VCaP (cell line): ENCODE results near the gene ALG1.
A peak's percentile ranks its signal among the peaks of the same experiment; 100 is the strongest.
"Not testable (repeated sequence)": the region's sequence is repeated elsewhere in the genome, so short reads cannot be mapped to it uniquely, and the experiment has no call there.

Experiments used
- H3K27ac ChIP-seq: fragments of 450-650 bp; 2 replicates; pipeline ENCODE4 v1.5.1; 2017
- TF ChIP-seq, protein P1 (sequence below): fragments of 450-650 bp; conservative IDR thresholded peaks from 2 replicates; pipeline ENCODE4 v1.5.1; 2017; ENCODE audit warnings: mild to moderate bottlenecking, moderate library complexity

Gene ALG1

DNA sequence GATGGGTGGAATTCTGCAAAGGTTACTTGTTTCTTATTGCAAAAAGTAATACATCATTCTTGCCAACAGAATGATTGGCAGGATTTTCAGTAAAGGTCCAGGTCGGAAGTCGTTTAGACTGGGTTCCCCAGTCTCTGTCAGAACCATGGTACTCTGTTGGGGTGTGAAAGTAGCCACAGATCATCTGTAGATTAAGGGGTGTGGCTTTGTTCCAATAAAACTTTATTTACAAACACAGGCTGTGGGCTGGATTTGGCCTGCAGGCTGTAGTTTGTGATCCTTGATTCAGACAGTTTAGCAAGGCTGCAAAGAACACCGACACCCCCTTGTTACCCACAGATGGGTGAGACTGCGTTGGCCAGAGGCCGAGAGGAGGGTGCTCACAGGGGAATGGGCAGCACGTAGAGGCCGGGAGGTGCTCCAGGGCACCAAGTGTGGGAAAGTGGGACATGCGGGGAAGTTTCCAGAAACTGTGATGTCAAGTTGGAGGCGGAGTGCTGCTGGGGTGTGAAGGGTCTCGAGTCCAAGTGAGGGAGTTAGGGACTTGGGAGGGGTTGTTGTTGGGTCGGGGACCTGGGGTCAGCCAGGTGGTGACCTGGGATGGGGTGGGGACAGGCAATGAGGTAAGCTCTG lies 12.6 kb downstream of the ALG1 start:
- H3K27ac ChIP-seq: not testable (repeated sequence)

DNA sequence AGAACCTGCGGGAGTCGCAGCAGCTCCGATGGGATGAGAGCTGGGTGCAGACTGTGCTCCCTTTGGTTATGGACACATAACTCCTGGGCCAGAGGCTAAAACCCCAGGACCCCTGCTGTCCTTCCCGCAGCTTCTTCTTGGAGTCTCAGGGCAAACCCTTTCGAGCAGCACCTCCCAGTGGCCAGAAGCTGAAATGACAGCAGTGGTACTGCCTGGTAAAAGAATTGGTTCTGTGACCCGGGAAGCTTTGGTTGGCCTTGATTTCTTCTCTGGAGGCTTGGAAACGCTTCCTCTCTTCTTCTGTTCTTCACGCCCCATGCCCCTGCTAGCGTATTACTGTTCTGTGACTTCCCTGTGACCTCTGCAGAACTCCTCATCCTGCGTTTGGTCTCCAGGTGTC lies 13.2 kb downstream of the ALG1 start:
- TF ChIP-seq, protein P1, sequence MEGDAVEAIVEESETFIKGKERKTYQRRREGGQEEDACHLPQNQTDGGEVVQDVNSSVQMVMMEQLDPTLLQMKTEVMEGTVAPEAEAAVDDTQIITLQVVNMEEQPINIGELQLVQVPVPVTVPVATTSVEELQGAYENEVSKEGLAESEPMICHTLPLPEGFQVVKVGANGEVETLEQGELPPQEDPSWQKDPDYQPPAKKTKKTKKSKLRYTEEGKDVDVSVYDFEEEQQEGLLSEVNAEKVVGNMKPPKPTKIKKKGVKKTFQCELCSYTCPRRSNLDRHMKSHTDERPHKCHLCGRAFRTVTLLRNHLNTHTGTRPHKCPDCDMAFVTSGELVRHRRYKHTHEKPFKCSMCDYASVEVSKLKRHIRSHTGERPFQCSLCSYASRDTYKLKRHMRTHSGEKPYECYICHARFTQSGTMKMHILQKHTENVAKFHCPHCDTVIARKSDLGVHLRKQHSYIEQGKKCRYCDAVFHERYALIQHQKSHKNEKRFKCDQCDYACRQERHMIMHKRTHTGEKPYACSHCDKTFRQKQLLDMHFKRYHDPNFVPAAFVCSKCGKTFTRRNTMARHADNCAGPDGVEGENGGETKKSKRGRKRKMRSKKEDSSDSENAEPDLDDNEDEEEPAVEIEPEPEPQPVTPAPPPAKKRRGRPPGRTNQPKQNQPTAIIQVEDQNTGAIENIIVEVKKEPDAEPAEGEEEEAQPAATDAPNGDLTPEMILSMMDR: peak; percentile 69
- not testable (repeated sequence) for H3K27ac ChIP-seq

DNA sequence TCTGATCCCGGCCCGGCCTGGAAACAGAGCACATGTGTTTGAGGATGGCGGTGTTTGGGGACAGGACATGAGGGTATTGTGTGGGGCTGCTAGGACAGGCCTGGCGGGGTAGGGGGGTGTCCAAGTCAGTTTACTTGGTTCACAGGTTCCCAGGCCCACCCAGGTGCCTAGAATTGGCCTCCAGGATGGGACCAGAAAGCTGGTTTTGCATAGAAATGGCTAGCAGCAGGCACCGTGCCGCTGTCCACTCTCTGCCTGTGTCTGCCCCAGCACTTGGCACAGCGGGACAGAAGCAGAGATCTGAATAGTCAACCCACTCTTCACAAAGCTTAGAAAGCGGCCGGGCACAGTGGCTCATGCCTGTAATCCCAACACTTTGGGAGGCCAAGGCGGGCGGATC lies 14.1 kb downstream of the ALG1 start:
- H3K27ac ChIP-seq: not testable (repeated sequence)

DNA sequence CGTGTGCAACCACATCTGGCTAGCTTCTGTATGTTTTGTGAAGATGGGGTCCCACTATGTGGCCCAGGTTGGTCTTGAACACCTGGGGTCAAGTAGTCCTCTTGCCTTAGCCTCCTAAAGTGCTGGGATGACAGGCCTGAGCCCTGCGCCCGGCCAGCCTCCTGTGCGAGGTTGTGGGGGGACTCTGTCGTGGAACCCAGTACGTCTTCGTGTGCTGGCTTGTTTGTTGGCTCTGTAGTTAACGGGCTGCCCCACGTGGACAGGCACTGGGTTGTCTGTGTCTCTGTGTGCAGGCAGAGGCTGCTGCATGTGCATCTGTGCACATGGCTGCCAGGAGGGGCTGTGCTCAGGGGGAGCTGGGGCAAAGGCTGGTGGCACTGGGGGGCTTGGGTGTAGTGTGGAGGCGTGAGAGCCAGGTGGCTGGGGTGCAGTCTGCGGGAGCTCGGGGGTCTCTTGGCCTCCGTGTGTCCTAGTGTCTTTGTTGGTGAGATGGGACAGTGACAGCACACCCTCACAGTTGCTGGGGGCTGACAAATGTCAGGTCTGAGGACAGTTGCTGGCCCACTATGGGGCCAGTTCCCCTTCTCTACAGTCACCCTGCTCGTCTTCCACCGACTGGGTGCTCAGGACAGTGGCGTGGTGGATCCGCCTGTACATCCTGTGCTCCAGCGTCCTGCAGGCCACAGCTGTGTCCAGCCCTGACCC lies 16.6 kb downstream of the ALG1 start:
- H3K27ac ChIP-seq: not testable (repeated sequence)

DNA sequence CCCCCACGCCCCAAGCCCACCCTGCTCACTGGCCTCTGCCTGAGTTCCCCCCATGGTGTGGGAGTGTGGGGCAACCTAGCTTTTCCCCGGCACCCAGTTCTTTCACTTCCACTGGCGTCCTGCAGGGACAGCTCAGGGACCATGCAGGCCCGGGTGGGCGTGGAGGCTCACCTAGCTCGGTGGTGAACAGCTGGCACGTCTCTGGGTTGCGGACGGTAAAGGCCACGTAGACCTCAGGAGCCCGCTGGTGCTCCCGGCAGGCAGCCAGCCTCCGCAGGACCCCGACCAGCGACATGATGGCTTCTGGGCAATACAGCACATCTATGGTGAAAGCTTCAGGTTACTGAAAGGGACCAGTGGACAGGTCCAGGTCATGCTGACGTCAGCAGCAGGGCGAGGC lies 17.3 kb downstream of the ALG1 start:
- H3K27ac ChIP-seq: not testable (repeated sequence)

DNA sequence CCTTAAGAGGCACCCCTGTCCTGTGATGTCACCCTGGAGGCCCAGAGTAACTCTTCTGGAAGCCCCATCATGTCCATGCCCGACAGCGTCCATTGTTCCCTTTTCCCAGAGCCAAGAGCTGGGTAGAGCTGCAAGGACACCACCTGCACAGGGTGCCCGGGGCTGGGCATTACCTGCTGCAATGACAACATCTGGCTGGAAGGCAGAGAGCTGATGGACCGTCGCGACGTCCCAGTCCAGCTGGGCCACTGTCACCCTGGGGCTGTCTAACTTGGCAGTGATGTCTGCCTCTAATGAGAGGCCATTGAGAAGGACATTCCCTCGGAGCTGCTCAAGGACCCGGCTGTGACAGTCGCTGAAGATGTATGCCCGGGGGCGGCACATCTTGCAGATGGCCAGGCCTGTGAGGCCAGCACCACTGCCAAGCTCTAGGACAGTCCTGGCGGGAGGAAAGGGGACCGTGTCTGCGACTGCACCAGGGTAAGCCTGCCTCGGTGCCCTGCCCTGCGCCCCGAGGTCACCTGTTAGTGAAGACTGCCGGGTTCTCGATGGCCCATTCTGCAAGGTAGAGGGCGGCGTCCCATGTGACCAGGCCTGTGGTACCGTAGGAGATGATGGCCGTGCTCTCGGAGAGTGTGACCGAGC lies 18.4 kb downstream of the ALG1 start:
- not testable (repeated sequence) for H3K27ac ChIP-seq

DNA sequence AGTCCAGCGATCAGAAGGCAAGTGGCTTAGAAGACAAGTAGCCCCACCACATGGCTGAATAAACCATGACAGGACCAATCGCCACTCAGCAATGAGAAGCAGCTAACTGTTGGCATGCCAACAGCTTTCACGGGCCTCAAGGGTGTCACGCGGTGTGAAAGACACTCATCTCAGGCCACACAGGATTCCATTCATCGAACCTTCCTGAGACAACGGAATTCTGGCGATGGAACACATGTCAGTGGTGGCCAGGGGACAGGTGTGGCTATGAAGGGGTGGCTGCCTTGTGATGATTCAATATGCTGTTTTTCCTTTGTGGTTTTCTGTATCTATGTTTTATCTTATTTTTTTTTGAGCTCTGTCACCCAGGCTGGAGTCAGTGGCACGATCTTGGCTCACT lies 18.9 kb downstream of the ALG1 start:
- not testable (repeated sequence) for H3K27ac ChIP-seq

DNA sequence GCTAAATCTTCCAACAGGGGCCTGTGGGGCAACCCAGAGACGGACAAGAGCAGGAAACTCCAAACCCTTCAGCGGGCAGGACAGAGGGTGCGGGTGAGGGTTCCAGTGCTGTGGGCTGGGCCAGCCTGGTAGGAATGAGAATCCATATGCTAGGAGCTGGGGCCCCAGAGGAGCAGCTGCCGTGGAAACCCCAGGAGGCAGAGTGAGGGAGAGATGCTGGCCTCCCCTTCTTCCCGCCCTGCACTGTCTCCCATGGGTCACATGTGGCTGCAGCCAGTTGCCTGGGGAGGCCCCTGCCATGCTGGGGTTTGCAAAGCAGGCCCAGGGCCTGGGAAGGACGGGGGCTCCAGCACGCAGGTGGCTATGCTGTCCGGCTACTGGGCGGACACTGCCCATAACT lies 21.4 kb downstream of the ALG1 start:
- not testable (repeated sequence) for H3K27ac ChIP-seq

DNA sequence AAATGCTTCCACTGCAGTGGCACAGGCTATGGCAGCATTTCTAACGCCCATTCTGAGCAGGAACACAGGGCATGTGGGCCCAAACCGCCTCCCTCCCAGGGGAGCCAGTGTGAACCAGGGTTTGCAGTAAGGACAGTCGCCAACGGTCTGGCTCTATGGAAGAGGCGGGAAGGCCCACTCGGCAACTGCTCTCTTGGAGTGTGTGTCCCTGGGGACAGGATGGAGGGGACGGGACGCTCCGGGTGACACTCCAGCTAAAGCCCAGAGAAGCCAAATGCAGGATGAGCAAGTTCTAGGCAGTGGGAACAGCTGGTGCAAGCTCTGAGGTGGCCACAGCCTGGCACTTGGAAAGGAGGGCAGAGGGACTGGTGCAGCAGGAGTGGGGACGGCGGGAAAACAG lies 22.1 kb downstream of the ALG1 start:
- not testable (repeated sequence) for H3K27ac ChIP-seq

DNA sequence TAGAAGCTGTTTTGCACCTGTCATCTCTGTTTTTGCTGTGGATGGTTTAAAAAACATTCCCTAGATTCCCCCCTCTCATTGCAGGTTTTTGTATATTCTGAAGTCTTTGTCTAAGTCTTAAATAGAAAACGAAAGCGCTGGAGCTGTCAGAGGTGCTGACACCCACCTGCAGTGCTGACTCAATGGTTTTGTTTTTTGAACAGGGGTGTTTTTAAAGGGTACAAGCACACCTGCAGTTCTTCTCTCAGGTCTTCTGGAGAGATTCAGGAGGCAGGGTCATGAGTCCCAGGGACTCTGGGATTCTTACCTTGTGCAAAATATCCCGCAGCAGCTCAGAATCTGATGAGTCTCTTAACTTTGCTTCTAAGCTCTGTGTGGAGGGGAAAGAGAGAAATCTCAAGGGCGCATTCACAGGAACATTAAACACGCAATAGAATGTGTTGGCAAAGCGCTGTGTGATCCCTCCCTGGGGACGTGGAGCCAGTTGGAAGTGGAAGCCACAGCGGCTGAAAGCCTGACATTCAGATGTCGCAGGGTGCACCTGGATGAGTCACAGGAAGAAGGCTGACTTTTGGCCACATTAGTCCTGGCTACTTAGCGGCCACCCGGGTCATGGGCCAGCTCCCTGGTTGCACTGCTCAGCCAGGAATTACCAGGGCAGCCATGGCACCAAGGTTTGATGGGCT lies 23.6 kb downstream of the ALG1 start:
- not testable (repeated sequence) for H3K27ac ChIP-seq

DNA sequence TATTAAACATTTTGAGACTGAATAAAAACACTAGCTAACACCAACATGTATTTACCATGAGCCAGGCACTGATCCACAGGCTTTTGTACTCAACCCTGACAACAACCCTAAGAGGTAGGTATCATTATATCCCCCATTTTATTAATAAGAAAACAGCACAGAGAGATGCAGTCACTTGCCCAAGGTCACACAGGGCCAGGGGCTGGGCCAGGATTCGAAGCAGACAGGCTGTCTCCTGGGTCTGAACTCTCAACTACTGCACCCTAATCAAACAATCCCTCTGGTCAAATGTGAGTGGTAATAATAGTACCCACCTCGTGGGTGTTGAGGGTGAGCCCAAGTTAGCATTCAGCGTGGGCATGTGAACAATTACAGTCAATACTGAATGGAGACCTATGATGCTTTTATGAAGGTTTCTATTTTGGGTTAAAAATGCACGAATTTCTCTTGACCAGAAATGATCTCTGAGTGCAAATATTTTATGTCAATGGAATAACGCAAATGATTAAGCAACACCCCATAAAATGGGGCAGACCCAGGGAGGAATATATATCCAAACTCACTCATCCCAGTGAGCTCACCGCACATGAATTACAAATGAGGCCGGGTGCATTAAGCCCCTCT lies 24.9 kb downstream of the ALG1 start:
- not testable (repeated sequence) for H3K27ac ChIP-seq

DNA sequence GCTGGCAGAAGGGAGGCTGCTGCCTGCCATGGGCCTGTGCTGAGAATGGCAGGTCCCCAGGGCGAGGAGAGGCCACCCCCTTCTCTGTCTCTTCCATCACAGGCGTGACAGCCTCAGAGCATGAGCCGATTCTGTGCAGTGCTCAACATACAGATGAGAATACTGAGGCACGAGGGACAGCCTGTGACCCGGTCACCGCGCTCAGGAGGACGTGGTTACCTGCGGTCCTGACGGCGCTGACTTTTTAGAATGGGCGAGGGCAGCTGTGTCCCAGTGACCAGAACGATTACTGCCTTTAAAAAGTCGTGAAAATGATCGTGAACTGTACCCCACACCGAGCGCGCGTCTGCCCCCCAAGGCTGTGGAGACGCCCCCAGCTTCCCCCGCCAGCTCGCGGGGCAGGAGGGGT lies 25.4 kb downstream of the ALG1 start:
- H3K27ac ChIP-seq: not testable (repeated sequence)

DNA sequence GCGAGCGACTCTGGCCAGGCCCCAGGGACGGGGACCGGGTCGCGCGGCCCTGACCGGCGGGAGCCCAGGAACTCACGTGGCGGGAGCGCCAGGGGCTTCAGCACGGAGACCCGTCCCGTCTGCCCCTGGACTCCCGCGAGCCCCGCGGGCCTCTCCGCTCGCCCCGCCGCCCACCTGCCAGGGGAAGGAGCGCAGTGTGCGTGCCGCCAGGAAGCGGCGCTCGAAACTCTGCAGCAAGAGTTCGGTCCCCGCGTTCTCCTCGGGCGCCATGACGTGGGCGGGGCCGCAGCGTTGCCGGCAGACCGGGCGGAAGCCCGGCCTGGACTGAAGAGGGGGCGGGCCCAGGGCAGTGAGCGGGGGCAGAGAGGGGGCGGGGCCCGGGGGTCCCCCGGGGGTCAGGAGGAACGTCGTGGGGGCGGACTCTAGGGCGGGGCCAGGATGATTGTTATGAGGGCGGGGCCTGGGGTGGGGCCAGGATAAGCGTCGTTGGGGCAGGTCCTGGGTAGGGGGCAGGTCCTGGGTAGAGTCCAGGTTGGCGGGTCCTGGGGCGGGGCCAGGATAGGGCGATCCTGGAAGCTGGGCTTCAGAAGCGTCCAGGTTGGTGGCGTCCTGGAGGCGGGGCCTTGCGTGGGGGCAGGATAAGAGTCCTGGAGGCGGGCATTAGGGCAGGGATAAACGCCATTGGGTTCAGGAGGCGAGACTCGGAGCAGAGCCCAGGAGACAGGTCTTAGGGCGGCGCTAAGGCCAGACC lies 26.0 kb downstream of the ALG1 start, which contains the start of gene EEF2KMT:
TSS of gene EEF2KMT (minus strand) at position 326 of the 751 bp plus-strand sequence. CDS start at position 270, 56 bp downstream.
- peak within 1 kb of the TSS; percentile 50 for H3K27ac ChIP-seq

DNA sequence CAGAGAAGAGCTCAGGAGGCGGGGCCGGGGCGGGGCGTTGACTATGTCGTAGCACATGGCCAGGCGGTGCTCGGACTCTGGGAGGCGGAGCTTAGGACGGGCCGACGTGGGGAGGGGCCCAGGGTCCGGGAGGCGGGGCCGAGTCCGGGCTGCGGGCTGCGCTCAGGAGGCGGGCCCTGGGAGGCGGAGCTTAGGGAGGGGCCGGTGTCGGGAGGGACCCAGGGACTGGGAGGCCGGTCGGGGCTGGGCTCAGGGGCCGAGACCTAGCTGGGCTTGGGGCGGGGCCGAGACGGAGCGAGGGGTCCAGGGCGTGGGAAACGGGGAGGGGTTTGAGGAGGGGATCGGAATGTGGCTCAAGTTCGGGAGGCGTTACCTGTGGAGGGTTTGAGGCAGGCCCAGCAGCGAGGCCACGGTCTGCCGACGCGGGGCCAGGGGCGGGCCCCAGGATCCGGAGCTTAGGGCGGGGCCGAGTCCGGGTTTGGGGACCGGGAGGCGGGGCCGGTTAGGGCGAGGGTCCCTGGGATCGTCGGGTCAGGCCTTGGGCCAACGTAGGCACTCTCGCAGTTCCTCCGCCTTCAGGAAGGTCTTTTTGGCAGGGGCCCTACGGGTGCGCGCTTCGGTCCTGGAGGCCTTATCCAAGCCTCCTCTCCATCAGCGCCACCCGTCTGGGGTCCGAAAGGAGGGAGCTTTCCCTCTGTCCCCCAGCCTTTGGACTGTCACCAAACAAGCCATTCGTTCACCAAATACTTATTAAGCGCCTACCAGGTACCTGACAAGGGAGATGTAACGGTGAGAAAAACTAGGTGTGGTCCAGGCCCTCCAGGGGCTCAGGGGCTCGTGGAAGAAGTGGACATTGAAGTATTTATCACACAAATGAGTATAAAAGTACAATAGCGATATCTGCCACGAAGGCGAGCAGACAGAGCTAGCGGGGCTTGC lies 26.8 kb downstream of the ALG1 start:
- H3K27ac ChIP-seq: peak overlapping the region; percentile 50

DNA sequence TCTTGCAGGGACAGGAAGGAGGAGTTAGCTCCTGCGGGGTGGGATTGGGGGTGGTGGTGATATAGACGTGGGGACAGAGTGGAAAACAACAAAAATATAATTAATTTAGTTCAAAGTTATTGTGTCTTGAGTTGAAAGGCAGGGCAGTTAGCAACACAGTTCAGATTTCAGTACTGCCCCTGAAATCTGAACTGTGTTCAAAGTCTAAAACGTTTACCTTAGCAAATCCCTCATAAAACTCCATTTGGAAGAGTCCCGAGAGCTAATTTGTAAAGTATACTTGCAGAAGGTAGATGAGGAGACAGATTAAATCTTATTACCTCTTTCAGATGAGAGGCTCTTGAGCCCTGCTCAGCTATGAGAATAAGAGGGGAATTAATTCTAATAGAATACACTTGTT lies 27.5 kb downstream of the ALG1 start:
- H3K27ac ChIP-seq: peak overlapping the region; percentile 50

DNA sequence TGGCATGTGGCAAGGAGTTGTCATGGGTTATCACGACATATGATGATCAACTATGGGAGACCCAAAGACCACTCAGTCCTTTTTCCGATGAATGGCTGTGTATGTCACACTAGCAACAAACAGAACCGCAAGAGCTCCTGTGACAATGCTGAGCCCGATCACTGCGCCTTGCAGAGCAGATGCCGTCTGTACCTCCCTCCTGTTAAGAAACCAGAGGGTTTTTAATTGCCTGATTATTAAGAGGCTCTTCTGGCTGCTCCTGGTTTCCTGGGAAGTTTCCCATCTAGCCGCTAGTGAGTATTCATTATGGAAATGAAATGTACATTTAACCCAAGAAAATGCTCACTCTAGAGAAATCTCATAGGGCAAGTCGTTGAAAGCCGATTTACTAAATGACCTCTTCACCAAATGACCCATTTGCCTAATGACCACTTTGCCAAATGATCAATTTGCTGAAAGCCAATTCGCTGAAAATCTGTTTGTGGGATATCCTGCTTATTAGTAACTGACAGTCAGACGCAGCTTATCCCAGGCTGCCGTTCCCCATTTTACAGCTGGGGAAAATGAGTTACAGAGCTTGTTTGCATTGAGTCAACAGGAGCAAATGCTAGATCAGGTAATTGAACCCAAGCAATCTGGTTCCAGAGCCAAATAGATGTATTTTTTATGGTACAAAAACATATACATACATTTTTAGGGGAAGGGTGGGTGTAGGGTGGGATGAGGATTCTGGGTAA lies 31.8 kb downstream of the ALG1 start:
- H3K27ac ChIP-seq: not testable (repeated sequence)

DNA sequence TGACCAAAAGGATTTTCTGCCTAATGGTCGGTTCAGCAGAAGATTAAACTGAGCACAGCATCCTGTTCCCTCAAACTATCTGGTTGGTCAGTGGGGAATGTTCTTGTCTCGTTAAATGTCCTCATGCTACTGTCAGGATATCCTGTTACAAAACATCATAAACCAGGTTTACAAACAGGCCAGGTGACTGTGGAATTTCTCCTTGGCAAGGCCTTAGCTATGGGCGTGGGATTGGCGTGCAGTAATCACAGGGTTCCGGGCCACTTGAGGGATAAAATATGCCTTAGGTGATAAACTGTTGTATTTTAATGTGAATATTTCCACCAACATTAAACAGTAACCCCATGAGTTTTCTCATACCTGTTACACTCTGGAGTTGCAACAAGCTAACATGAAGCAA lies 33.4 kb downstream of the ALG1 start:
- H3K27ac ChIP-seq: not testable (repeated sequence)
